GM18907 (cell line): Measurements from ENCODE around the gene CSNK1G1.
"Not testable (repeated sequence)": the region's sequence is repeated elsewhere in the genome, so short reads cannot be mapped to it uniquely, and the experiment has no call there.

Experiments used
- ATAC-seq: cut with Tn5 transposase; IDR thresholded peaks from one replicate; pipeline ENCODE4 v1.9.1; 2021; ENCODE audit warnings: mild to moderate bottlenecking, moderate library complexity; ENCODE audit not compliant: unreplicated experiment

The CSNK1G1 gene

DNA sequence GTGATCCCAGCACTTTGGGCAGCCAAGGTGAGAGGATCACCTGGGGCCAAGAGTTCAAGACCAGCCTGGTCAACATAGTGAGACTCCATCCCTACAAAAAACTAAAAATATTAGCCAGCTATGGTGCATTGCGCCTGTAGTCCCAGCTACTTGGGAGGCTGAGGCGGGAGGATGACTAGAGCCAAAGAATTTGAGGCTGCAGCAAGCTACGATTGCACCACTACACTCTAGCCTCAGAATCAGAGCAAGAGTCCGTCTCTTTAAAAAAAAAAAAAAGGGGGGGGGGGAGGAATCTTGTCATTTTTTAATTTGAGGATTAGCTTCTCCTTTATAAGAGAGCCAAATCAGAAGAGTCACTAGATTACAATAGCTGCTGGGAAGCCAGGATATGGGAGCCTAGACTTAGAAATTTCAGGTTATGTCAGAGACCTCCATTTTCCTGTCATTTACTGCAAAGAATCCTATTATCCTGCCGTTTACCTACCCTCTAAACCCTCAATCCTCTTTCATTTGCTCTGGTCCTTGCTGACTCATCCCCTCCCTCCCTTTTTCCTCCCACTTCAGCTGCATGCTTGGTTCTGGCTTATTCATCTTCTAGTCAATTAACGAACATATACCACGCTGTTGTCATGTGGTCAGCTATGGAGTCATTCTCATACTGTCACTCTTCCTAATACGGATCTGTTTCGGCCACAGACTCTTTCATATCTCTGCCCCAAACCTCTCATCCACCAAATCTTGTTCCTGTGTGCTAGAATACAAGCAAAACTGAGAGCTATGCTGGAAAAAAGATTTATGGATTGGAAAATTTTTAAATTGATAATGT lies 109.4 kb downstream of the CSNK1G1 start:
- ATAC-seq = peak; percentile 79

- no peak for ATAC-seq
Observed at GRCh38 chr15:64245405-64245804, 110.6 kb downstream of the CSNK1G1 start.

- ATAC-seq = peak; percentile 65
Observed at GRCh38 chr15:64237677-64238076, 118.3 kb downstream of the CSNK1G1 start.

- ATAC-seq = no peak
Observed at GRCh38 chr15:64236156-64236894, 119.6 kb downstream of the CSNK1G1 start.

DNA sequence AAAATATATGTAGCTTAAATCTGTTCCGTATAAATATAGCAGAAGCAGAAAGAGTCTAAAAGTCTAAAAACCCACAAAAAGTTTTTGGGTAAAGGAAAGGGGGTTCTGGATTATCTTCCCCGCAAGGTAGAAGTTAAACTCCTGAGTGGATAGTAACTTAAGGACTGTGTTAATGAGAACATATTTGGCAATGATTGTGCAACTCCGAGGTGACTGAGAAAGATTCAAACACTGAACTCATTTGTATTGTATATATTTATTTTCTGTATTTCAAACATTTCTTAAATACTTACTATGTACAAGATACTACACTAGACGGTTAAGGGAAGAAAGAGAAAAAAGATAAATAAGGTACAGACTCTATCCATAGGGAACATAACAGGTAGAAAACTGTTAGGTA lies 120.4 kb downstream of the CSNK1G1 start:
- ATAC-seq = no peak

DNA sequence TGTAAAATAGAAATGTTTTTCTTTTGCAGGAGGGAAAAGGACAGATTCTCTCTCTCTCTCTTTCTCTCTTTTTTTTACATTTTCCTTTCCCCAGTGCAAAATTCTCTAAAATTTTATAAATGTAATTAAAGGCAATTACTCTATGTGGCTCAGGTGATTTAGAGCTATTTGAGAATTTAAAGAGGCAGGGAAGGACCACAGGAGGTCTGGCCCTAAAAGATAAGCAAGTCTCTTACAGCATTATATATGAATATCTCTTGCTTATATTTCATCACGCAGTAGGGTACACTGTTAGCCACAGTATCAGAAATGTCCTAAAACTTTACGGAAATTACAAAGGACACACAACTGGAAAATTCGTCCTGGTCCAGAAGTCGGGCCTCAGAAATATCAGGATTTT lies 122.7 kb downstream of the CSNK1G1 start:
- no peak for ATAC-seq

DNA sequence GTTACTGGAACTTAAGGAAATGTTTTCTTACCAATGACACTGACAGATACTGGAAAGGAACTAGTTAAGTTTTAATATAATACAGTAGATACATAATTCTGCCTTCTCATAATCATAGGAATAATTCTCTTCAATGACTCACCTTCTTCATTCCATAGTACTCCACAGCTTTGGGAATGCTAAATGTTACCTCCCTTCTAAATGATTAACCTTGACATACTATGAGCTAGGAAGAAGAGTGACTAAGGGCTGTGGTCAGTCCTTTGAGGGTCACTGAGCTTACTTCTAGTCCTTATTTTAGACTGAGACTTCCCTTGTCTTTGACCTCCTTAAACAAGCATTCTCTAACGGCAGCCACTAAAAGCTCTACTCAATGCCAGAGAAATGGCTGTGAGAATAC lies 123.6 kb downstream of the CSNK1G1 start:
- ATAC-seq = no peak

- ATAC-seq = no peak
Observed at GRCh38 chr15:64229129-64229724, 126.7 kb downstream of the CSNK1G1 start.

- ATAC-seq = no peak
Observed at GRCh38 chr15:64225804-64226203, 130.2 kb downstream of the CSNK1G1 start.

GRCh38 chr15:64224511-64224910 lies 131.5 kb downstream of the CSNK1G1 start:
- no peak for ATAC-seq

DNA sequence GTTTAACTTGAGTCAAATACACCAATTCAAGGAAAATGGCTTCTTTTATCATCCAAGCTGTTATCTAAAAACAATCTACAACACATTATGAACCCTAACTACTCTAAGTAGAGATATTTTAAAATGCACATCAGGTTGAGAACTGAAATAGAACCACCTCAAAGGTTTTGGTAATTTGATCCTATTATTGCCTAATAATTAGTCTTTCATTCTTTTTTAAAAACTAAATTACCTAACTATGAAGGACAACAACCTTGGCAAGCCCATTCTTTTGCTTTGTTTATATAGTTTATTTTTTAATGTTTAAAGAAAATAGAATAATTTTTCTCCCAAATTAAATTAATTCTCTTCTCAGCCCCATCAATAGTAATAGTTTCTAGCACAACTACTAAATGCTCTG lies 132.1 kb downstream of the CSNK1G1 start:
- ATAC-seq = no peak

DNA sequence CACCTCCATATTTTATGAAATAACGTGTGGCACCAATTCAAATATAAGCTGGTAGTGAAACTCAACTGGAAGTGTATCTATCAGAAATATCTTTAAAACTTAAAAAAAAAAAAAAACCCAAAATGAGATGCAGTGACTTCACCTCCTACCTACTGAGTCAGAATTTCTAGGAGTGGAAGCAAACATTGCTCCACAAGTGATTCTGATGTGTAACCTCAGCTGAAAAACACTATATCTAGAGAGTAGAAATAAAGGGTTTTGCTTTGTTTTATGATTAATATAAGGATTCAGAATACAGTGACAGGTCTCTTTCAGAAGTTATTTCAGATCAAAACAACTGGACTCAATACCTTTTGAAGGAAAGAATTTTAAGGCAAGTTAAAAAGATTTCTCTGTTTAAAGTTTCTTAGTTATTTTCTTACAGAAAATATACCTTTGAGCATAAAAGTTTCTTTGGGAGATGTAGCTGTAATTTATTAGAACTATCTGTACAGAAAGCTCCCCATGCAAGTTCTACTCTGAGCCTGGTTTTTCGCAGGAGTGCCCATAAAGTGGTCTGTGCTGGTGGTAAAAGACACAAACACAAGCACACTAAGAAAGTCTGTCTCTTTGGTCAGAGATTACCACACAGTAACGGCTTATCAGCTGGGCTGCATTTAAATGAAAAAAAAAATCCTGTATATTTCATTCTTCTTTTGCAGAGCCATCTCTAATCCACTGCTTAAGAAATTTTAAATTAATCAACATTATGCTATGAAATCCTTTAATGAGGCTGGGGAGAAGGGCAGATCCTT lies 133.2 kb downstream of the CSNK1G1 start:
- no peak for ATAC-seq

DNA sequence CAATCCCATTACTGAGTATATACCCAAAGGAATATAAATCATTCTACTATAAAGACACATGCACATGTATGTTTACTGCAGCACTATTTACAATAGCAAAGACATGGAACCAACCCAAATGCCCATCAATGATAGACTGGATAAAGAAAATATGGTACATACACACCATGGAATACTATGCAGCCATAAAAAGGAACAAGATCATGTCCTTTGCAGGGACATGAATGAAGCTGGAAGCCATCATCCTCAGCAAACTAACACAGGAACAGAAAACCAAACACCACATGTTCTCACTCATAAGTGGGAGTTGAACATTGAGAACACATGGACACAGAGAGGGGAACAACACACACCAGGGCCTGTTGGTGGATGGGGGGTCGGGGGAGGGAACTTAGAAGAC lies 134.1 kb downstream of the CSNK1G1 start:
- ATAC-seq = not testable (repeated sequence)

DNA sequence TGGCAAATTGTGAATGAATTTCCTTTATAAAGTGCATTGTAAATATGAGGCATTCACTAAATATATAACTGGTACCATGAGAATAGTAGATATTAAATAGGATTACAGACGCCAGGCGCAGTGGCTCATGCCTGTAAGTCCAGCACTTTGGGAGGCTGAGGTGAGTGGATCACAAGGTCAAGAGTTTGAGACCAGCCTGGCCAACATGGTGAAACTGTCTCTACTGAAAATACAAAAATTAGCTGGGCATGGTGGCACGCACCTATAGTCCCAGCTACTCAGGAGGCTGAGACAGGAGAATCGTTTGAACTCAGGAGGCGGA lies 138.6 kb downstream of the CSNK1G1 start:
- ATAC-seq = not testable (repeated sequence)

- no peak for ATAC-seq
Observed at GRCh38 chr15:64216730-64217428, 139.1 kb downstream of the CSNK1G1 start.

DNA sequence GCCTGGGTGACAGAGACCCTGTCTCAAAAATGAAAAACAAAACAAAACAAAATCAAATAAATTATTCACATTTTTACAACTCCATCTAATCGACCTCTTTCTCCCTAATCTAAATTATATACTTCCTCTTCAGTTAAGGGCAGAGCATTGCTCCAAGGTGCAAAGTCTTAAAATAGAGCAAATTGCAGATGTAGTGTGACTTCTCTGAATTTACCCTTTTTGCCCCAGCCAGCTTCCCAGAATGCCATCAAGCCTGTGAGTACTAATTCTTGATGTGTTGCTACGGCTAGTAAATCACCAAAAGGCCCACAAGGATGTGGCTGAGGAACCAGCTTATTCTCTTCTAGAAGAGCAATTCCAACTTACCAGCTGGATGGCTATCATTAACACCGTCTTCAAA lies 139.8 kb downstream of the CSNK1G1 start:
- ATAC-seq = no peak

DNA sequence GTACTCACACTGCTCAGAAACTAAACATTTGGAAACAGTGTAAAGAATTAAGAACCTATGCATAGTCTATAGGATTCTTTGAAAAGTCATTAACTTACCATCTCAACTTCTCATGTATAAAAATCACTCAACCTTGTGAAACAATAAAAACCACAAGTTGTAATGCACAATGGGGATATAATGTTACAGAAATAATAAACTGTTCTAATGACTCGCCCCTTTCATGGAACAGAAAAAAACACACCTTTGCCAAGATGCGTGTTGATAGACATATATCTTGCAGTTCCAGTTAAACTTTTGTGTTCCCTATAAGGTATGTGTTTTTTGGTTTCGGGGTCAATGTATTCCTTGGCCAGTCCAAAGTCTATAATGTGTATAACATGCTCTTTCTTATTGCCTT lies 142.3 kb downstream of the CSNK1G1 start:
- no peak for ATAC-seq

DNA sequence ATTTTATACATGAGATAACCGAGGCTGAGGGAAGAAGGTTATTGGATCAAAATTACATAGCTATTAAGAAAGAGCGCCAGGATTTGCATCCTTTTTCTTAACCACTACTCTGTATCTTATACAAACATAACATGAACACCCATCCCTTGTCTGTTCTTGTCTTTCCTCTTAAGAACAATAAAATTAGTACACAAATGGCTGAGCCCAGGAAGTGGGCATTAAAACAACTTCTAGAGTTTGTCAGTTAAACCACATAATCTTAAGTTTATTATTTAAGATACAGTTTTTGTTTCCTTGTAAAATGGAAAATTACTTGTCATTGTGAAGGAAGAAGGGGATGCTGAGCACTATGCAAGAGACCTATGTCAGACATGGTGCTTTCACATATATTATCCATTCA lies 144.3 kb downstream of the CSNK1G1 start:
- ATAC-seq = no peak

DNA sequence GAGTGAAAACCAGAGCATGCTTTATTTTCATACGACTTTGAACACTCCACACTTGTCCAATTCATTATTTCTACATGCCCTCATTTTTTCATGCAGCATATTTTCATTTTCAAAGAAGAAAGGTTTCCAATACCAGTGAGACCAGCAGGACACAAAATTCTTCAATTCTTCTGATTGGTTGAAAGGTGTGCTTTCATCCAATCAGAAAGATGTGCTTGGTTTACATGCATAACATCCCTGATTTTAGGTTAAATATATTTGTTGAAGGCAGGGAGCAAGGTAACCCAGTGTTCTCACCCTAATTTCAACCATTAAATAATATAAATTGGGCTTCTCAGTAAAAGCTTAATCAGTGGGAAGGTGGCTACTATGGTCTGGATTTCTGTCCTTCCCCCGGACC lies 145.6 kb downstream of the CSNK1G1 start:
- ATAC-seq = no peak

GRCh38 chr15:64209680-64210334 lies 146.2 kb downstream of the CSNK1G1 start:
- ATAC-seq = no peak
